Inflammatory macrophage treated with lipopolysaccharide for 1 hour (primary cell): ENCODE data around the gene MBNL1.

ENCODE experiments used
- DNase-seq, 2 donors: peaks; one replicate each; pipeline ENCODE4 v3.0.0-alpha.2; 2020 to 2022

MBNL1 gene

GRCh38 chr3:152299249-152299976 is 30.7 kb downstream of the MBNL1 start:
- no peak for DNase-seq

GRCh38 chr3:152300029-152300731 is 31.5 kb downstream of the MBNL1 start:
- DNase-seq, result no peak

GRCh38 chr3:152301745-152302181 is 33.0 kb downstream of the MBNL1 start:
- DNase-seq, result peak in 1 of 2 donors; percentile 29

DNA sequence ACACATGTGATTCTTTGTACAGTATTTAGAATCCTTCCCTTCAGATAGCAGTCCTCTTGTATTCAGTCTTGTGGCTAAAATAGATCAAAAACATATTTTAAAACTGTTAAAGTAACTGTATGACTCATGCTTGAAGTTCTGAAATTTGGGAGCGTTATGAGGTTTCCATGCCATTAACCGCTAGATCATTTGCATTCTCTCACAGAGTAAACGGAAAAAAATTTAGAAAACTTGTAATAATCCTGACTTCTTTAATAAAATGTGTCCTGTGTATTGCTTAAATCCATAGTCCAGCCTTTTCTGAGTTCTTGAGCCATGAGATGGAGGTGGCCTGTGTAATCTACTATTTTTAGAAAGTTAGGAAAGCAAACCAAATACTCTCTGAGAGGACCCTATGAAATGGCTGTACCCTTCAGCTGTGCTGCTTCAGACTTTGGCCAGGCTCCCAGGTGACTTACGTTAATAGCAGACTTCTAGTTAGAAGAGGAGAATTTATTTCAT is 33.8 kb downstream of the MBNL1 start:
- peak; percentile 57 to 75 for DNase-seq

DNA sequence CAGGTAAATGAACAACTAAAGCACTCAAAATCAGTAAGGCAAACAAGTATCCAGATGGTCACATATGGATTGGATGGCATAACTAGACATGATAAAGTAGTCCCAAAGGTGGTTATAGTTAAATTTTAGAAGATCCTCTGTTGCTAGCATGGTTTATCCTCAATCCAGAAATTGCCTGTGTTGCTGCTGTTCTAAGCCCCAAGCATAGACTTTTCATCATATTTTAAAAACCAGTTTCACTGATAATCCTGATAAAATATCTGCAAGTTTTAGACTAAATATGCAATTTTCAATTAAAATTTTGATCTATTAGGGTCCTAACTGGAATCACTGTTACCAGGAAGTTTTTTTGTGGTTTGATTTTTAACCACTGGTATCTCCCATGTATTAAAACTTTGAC is 35.4 kb downstream of the MBNL1 start:
- no peak for DNase-seq

GRCh38 chr3:152305075-152305474 is 36.3 kb downstream of the MBNL1 start:
- DNase-seq, result no peak

GRCh38 chr3:152307829-152308474 is 39.2 kb downstream of the MBNL1 start:
- DNase-seq, result no peak

- no peak for DNase-seq
These were observed 39.7 kb downstream of the MBNL1 start for GRCh38 chr3:152308475-152308844.

DNA sequence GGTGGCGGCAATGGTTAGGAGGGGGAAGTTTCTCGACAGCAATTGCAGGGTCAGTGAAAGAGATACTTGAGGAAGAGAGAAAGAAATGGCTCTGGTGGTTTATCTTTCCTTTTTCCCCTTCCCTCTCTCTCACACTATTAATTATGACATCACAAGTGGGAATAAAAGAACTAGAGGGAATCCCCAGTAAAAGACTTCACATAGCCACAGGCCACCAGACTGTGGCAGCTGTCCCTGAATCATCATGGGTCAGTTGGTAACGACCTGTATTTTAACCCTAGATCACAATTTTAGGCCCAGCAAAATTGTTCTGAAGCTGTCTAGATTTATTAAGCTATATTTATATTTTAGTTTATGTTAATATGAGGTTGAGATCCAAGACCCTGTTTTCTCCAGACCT is 40.3 kb downstream of the MBNL1 start:
- peak in 1 of 2 donors; percentile 36 for DNase-seq

DNA sequence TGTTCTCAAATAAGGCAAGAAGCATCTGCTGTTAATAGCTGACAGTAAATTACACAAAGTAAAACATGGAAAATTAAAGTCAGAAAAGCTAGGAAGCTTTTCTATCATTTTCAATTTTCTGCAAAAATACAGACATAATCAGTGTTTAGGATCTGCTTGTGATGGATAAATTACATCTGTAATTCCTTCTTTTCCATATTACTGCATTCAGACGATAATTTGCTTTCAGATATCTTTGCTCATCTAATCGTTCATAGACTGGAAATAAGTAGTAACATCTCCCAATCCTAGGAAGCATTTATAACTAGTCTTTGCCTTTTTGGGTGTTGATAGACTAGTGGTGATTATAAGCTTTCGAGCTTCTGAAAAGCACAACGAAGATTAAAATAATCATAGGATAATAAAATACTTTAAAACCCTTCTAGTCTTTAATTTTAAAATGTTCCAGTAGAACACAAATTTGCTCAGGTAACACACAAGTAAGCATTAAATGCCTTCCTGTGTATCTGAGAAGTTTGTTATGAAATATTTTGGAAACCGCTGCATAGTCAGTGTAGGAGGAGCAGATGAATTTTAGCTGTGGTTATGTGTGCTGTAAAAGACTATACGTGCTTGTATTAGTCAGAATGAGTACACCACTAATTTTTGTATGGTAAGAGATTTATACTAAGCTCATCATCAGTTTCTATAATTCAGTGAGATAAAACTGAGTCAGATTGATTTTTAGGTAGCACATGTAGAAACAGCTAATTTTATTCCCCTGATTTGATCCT is 41.0 kb downstream of the MBNL1 start:
- peak in 1 of 2 donors; percentile 44 for DNase-seq

GRCh38 chr3:152313430-152313829 is 44.7 kb downstream of the MBNL1 start:
- DNase-seq, result no peak

- DNase-seq, result no peak
These were observed 45.2 kb downstream of the MBNL1 start for GRCh38 chr3:152313914-152314313.

DNA sequence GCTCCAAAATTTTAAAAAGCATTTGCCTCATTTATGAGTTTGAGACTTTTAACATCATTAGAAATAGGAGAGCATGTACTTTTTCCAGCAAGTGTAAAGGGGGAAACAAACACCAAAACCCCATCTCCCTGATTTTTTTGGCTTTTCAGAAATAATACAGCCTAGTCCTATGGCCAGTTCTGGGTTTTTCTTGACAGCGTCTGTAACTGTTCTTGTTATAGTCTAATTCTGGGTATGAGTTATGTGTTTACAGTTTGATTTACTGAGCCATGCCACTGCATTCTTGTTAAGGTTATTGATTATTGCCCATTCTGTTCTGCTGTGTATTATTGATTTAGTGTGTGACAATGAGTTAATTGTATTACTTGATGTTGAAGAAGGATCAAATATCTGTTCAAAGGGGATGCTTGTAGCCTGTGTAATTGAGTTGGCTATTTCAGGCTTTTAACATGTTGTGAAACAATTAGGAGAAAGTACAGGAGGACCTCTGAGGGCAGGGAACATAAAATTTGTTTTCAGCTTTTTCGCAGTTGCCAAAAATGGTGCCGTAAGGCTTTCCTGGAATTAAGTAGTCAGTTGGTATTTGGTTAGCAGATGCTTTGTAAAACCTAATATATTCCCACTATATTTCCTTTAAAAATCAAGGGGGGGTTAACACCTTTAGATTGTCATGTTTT is 46.1 kb downstream of the MBNL1 start:
- DNase-seq, result no peak

DNA sequence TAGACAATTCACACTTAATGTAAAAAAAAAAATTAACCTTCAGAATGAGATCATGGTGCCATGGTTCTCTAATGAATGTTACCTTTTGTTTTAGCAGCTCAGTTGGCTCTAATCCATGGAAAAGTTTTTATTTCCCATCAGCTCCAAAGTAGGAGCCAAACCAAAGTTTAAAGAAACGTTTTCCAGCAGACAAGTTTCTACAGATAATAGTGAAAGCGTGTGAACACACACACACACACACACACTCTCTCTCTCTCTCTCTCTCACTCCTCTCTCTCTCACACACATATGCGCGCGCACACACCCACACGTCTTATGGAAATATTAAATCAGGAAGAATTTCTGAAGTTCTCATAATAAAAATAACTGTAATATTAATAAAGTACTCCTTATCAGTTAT is 46.9 kb downstream of the MBNL1 start:
- no peak for DNase-seq

- no peak for DNase-seq
These were observed 47.6 kb downstream of the MBNL1 start for GRCh38 chr3:152316318-152316717.

GRCh38 chr3:152317184-152317583 is 48.5 kb downstream of the MBNL1 start:
- DNase-seq, result peak in 1 of 2 donors; percentile 31

DNA sequence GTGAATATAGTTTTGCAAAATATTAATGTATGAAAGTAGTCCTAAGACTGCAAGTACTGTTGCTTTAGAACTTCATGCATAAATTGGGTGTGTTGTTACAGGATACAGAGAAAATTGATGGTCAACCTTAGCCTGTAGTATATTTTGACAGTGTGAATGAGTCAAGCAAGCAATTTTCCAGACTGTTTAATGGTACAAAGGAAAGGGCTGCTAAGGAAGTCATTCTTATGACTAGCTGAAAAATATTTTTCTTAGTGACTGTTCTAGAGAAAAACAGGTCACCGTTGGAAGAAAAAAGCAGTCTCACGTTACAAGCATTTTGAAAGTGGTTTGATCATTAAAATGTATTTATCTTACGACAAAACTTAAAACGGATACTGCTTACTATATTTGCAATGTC is 49.2 kb downstream of the MBNL1 start:
- DNase-seq, result no peak

DNA sequence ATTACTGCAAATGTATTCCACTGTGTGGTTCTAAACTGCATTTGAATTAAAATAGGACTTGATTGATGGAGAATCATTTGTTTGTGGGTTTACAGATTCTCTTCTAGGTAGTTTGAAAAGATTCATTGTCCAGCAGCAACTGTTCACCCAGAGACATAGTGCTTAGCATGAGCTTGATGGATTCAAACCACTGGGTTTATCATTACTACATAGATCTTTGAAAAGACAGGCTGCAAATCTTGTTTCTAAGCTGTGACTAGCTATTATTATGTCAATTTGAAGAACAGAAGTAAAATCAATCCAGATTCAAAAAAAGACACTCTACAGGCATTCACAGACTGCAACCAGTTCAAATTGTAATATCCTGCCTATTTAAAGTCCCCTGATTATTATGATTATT is 49.8 kb downstream of the MBNL1 start:
- DNase-seq, result no peak

GRCh38 chr3:152319256-152319655 is 50.5 kb downstream of the MBNL1 start:
- DNase-seq, result no peak

- no peak for DNase-seq
These were observed 51.3 kb downstream of the MBNL1 start for GRCh38 chr3:152319831-152320617.

DNA sequence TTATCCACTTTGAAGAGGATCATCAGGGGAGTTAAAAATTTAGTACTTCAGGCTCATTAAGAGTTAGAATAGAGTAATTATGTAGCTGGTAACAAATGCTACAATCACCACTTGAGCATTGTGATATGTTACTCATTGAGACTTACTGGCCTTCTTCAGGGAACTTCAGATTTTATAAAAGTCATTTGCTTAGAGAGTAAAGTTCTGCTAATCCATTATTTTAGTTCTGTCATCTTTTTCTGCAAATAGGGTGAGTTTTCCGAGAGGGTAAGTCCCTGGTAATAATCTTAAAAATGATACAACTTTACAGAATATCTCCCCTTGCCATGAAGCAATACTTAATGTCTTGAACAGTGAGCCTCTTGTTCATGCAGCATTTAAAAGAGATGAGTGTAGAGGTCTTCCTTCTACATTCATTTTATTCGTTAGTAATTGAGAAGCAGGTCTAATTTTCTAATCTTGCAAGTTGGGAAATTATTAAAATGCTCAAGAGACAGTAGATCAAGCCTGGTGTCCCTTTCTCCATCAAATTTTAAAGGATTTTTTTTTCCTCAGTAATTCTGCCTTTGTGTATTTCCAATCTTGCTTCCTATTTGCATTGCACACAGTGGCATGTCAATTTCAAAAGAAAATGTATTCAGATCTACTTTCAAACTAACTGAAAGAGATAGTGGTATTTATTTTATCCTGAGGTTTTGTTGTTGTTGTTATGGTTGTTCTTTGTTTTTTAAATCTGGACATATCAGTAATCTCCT is 52.6 kb downstream of the MBNL1 start:
- DNase-seq, result no peak
